ENCODE measurements around the gene CD72. TPM values are rescaled to one million over a fixed set of nuclear protein-coding genes. Genes with fewer than 3 reads are reported as not detected.
"Not testable (repeated sequence)": the region's sequence is repeated elsewhere in the genome, so short reads cannot be mapped to it uniquely, and the experiment has no call there.

Gene CD72
- polyA plus RNA-seq, 1 donor from 2014 or later = 51.9 TPM

DNA sequence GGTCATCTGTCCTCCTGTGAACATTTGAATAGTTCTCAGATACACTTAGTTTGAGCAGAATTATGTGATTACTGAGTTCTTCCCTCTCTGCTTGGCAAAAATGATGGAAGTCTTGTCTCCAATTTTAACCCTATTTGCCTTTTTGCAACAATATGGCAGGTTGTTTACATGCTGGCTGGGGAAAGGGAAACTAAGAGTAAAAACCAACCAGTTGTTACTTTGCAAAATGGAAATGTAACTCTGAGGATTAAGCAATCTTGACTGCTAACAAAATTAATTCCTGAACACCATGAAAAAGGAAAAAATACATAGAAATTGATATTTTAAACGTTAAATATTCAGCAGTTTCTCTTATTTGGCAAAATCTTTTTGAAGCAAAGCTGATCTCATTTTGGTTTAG, 21.4 kb upstream of the CD72 start:
- Mint-ChIP-seq H3K4me1 (peaks cover 44 to 73% (median 59%) of the 10 kb centered on the region in 3 donors), H3K9me3 (no peaks in the 10 kb centered on the region), H3K36me3 (peaks cover 10% of the 10 kb centered on the region), H3K27ac (peak overlapping the region in 2 of 3 donors; percentile 32 to 59), H3K4me3 (peak overlapping the region in 3 of 4 donors; percentile 14 to 66 (median 60)), H3K27me3 (no peaks in the 10 kb centered on the region)

DNA sequence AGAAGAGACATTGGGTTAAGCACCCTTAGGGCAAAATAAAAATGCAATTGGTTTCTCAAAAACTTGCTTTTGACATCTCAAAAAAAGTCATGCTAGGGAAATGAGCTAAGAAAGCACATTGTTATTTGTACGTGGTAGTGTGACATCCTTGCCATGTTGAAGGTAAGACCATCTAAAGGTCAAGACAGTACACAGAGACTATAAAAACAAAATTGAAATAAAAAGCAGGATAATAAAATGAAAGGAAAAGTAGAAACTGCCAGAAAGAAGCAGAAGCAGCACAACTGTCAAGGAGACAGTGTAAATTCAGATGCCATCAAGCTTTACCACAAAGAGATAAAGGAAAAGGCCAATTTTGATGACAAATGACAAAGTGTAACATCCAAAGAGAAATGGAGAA, 21.0 kb upstream of the CD72 start:
- H3K9me3 Mint-ChIP-seq, H3K36me3 Mint-ChIP-seq: not testable (repeated sequence)
- peak overlapping the region in 2 of 4 donors; percentile 60 to 66 for H3K4me3 Mint-ChIP-seq

DNA sequence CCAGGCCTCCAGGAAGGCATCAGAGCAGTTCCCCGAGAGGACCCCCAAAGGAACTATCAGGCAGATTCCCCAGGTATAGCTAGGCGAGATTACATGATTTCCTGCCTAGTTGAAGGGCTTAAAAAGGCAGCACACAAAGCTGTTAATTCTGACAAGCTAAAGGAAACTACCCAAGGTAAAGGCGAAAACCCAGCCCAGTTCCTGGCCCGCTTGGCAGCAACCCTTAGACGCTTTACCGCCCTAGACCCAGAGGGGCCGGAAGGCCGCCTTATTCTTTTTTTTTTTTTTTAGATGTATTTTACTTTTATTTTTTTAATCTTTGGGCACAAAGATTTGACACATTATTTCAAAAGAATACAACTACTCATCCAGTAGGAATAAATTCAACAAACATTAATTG, 20.5 kb upstream of the CD72 start:
- H3K4me3 Mint-ChIP-seq = peak overlapping the region in 2 of 4 donors; percentile 13 to 35
- not testable (repeated sequence) for H3K9me3 Mint-ChIP-seq, H3K36me3 Mint-ChIP-seq, H3K27me3 Mint-ChIP-seq
- peaks cover 45 to 71% (median 59%) of the 10 kb centered on the region in 3 donors for H3K4me1 Mint-ChIP-seq
- peak overlapping the region in 1 of 3 donors; percentile 59 for H3K27ac Mint-ChIP-seq

More for the DNA sequence above, 21.0 kb upstream of the CD72 start:
- H3K27me3 Mint-ChIP-seq = not testable (repeated sequence)
- peaks cover 45 to 72% (median 59%) of the 10 kb centered on the region in 3 donors for H3K4me1 Mint-ChIP-seq
- H3K27ac Mint-ChIP-seq = peak overlapping the region in 2 of 3 donors; percentile 32 to 59

DNA sequence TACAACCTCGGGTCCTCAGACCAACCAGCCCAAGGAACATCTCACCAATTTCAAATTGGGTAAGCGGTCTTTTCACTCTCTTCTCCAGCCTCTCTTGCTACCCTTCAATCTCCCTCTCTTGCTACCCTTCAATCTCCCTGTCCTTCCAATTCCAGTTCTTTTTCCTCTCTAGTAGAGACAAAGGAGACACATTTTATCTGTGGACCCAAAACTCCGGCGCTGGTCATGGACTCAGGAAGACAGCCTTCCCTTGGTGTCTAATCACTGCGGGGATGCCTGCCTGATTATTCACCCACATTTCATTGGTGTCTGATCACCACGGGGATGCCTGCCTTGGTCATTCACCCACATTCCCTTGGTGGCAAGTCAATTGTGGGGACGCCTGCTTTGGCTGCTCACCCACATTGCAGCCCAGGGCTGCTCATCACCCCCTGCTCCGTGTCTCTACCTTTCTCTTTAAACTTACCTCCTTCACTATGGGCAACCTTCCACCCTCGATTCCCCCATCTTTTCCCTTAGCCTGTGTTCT, 19.3 kb upstream of the CD72 start:
- peak overlapping the region in 2 of 3 donors; percentile 68 to 81 for H3K27ac Mint-ChIP-seq
- H3K4me1 Mint-ChIP-seq = peaks cover 45 to 69% (median 61%) of the 10 kb centered on the region in 3 donors
- H3K4me3 Mint-ChIP-seq = peak overlapping the region in 3 of 4 donors; percentile 19 to 74 (median 25)
- H3K27me3 Mint-ChIP-seq, H3K36me3 Mint-ChIP-seq, H3K9me3 Mint-ChIP-seq: not testable (repeated sequence)

DNA sequence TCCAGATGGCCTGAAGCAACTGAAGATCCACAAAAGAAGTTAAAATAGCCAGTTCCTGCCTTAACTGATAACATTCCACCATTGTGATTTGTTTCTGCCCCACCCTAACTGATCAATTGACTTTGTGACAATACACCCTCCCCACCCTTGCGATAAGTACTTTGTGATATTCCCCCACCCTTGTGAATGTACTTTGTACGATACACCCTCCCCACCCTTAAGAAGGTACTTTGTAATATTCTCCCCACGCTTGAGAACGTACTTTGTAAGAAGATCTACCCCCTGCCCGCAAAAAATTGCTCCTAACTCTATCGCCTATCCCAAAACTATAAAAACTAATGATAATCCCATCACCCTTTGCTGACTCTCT, 18.6 kb upstream of the CD72 start:
- H3K9me3 Mint-ChIP-seq, H3K27me3 Mint-ChIP-seq, H3K36me3 Mint-ChIP-seq: not testable (repeated sequence)
- peaks cover 44 to 65% (median 61%) of the 10 kb centered on the region in 3 donors for H3K4me1 Mint-ChIP-seq
- peak overlapping the region; percentile 74 to 81 (median 77) for H3K27ac Mint-ChIP-seq
- peak overlapping the region in 2 of 4 donors; percentile 19 to 74 for H3K4me3 Mint-ChIP-seq

DNA sequence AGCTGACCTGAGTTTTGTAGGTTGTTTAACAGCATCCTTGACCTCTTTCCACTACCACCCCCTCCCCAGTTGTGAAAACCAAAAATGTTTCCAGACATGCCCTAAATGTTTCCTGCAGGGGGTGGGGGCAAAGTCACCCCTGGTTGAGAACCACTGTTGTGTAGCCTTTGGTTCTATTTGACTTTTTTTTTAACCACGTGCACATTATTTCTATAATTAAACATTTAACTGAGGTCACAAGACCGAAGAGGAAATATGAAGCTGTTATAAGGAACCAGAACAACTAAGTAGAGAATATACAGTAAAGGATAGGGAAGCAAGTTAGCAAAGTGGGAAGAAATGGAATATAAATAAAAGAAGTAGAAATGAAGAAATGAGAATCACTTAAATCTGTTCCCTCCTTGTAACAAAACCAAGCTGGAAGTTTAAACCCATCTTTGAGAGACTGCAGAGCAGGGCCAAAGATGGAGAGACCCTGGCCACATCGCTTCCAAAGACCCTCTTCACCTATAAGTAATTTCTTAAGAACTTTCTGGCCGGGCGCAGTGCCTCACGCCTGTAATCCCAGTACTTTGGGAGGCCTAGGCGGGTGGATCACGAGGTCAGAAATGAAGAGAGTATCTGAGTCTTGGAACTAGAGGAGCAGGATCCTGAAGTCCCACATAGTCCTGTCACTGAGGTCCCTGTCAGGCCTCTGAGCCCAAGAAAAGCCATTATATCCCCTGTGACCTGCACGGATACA, 18.1 kb upstream of the CD72 start:
- H3K36me3 Mint-ChIP-seq = no peaks in the 10 kb centered on the region
- no peaks in the 10 kb centered on the region for H3K9me3 Mint-ChIP-seq
- peak overlapping the region; percentile 39 to 73 (median 66) for H3K4me3 Mint-ChIP-seq
- peak overlapping the region; percentile 74 to 81 (median 77) for H3K27ac Mint-ChIP-seq
- peaks cover 41 to 60% (median 57%) of the 10 kb centered on the region in 3 donors for H3K4me1 Mint-ChIP-seq
- H3K27me3 Mint-ChIP-seq = no peaks in the 10 kb centered on the region

DNA sequence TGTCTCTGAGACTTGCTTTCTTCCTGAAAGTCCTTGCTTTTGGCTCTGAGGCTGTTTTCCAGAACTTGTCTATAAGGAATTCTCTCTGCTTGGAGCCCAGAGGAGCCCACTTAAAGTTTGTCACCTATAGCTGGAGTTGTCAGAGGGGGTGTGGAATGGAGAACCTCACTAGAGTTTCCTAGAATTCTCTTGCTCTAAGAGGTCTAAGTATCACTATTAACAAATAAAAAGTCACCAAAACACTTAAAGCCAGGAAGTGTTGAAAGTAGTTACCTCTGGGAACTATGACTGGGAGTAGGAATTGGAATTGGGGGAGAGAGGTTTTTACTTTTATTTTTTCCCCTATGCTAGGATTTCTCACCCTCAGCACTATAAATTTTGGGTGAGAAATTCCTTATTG, 17.5 kb upstream of the CD72 start:
- H3K27me3 Mint-ChIP-seq = no peaks in the 10 kb centered on the region
- no peaks in the 10 kb centered on the region for H3K9me3 Mint-ChIP-seq
- peaks cover 37 to 57% (median 53%) of the 10 kb centered on the region in 3 donors for H3K4me1 Mint-ChIP-seq
- H3K4me3 Mint-ChIP-seq = peak overlapping the region in 3 of 4 donors; percentile 63 to 85 (median 73)
- H3K27ac Mint-ChIP-seq = peak overlapping the region; percentile 74 to 81 (median 77)
- no peaks in the 10 kb centered on the region for H3K36me3 Mint-ChIP-seq

DNA sequence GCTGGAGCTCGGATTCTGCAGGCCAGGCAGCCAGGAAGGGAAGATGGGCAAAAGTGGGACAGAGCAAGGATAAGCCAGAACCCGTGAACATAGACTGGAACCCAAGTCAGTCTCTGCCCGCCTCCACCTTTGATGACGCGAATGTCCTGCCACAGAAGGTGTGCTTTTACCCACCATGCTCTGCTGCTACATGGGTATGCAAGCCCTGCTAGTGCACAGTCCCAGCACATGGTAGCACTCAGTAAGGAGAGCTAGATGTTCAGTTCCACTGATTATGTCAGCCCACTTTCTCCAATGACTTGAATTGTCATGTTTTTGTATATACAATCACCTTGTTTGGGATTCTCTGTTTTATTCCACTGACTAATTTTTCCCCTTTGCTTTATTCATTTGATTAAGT, 11.4 kb upstream of the CD72 start:
- Mint-ChIP-seq H3K36me3 (no peaks in the 10 kb centered on the region), H3K4me1 (peaks cover 8 to 19% (median 13%) of the 10 kb centered on the region in 3 donors), H3K9me3 (no peaks in the 10 kb centered on the region), H3K4me3 (no peak overlapping the region), H3K27ac (no peak overlapping the region), H3K27me3 (no peaks in the 10 kb centered on the region)

DNA sequence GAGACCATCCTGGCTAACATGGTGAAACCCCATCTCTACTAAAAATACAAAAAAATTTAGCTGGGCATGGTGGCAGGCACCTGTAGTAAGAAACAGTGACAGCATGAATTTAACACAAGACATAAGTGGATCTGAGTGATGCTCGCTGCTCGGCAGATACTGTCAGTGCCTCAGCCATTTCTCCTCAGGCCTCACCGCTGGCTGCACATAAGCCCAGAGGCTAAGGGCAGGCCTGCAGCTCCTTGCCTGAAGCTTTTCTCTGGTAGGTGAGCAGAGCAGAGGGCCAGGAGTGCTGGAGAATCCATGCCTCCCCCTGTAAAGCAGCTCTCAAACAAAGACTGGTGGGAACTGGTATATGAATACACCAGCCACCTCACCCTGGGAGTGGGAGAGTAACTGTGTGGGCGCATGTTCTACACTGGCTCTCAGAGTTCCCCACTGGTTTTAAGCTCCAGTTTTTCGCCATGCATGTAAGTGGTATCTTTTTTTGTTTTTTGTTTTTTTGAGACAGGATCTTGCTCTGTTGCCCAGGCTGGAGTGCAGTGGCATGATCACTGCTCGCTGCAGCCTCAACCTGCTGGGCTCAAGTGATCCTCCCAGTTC, 10.3 kb upstream of the CD72 start:
- H3K9me3 Mint-ChIP-seq = no peaks in the 10 kb centered on the region
- no peak overlapping the region for H3K27ac Mint-ChIP-seq
- H3K4me3 Mint-ChIP-seq = no peak overlapping the region
- no peaks in the 10 kb centered on the region for H3K27me3 Mint-ChIP-seq
- peaks cover 5 to 15% (median 11%) of the 10 kb centered on the region in 3 donors for H3K4me1 Mint-ChIP-seq
- no peaks in the 10 kb centered on the region for H3K36me3 Mint-ChIP-seq

DNA sequence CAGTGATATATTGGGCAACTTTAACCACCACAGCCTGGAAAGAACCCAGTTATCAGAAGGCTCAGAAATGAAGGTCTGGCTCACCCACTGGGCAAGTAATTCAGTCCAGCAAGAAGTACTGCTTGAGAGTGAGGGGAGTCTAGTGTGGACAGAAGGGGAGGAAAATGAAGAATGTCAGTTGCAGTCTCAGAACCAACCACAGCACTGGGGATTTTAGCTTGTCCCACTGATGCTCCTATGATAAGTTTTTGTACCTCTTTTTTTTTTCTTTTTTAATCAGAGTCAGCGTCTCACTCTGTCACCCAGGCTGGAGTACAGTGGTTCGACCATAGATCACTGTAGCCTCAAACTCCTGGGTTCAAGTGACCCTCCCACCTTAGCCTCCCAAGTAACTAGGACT, 9.4 kb upstream of the CD72 start:
- H3K4me3 Mint-ChIP-seq = peak overlapping the region in 1 of 4 donors; percentile 41
- no peaks in the 10 kb centered on the region for H3K36me3 Mint-ChIP-seq
- no peak overlapping the region for H3K27ac Mint-ChIP-seq
- peaks cover 4 to 11% (median 11%) of the 10 kb centered on the region in 3 donors for H3K4me1 Mint-ChIP-seq
- H3K9me3 Mint-ChIP-seq = no peaks in the 10 kb centered on the region
- H3K27me3 Mint-ChIP-seq = no peaks in the 10 kb centered on the region

DNA sequence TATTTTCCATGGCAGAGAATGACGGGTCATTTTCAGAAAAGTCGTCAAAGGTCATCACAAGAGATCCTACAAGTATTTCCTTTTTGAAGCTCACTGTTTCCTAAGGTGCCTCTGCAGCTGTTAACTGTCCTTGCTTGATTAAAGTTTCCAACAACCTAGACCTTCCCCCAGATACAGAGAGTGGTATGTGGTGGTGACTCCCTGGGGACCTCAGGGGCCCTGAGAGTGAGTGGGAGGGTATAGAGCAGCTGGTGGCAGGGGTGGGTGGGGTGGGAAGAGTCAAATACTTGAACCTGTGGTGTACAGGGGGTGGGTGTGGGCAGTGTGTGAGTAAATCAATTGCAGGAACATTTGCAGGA, 1.6 kb upstream of the CD72 start:
- H3K4me1 Mint-ChIP-seq = peaks cover 33 to 54% (median 36%) of the 10 kb centered on the region in 3 donors
- no peaks in the 10 kb centered on the region for H3K9me3 Mint-ChIP-seq
- H3K27me3 Mint-ChIP-seq = peaks cover 3% of the 10 kb centered on the region
- H3K36me3 Mint-ChIP-seq = peaks cover 2% of the 10 kb centered on the region
- H3K4me3 Mint-ChIP-seq = peak overlapping the region; percentile 72 to 97 (median 86)
- peak overlapping the region; percentile 47 to 98 (median 96) for H3K27ac Mint-ChIP-seq

DNA sequence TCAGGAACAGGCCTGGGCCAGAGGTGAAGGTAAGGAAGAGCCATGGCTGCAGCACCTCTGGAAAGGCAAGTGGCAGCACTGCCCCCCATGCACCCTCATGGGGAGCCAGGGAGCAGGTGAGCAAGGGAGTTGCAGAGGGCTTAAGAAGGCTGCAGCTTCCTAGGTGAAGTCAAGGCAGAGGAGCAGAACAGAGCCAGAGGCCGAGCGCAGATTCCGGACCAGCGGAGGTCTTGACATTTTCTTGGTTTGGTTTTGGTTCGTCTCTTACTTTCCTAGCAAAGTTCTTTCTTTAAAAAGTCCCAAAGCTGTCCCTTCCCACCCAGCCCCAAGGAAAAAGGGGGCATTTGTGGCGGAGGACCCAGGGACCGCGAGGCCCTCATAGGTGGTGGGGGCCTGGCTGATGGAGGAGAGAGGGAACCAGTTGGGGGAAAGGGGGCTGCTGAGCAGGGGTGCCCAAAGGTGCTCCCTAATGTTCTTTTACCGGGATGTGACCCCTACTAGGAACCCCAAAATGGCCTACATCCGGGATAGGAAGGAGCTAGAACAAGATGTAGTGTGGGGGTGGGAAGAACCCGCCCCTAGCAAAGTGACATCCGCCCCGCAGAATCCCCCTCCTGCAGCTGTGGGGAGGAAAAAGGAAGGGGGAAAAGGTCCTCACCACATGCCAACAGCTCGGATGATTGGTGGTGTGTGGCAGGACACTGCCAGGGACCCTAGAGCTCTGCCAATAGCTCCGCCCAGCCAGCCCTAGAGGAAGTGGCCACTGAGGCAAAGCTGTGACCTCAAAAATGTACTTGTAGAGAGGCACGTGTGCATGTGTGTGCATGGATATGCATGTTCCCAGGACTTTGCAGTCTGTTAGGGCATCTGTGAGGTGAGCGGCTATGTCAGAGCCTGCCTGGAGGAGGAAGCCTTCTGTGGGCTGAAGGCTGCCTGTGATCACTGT, 914 bp upstream of the CD72 start:
- peaks cover 36 to 54% (median 36%) of the 10 kb centered on the region in 3 donors for H3K4me1 Mint-ChIP-seq
- peaks cover 3% of the 10 kb centered on the region for H3K27me3 Mint-ChIP-seq
- peaks cover 2% of the 10 kb centered on the region for H3K36me3 Mint-ChIP-seq

DNA sequence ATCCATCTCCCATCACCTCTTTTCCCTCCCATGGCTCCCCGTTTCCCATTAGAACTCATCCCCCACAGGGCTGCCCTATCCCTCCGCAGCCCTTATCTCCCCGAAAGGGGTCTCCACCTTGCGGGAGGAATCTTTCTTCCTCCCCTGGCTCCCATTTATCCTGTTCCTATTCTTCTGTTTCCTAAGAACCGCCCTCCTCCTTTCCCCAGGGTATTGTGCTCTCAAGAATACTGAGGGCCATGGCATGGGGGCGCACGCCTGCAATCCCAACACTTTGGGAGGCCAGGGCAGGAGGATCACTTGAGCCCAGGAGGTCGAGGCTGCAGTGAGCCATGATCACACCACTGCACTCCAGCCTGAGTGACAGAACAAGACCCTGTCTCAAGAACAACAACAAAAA, 665 bp downstream of the CD72 start:
- Mint-ChIP-seq H3K9me3 (no peaks in the 10 kb centered on the region), H3K27me3 (peaks cover 3% of the 10 kb centered on the region), H3K4me1 (peaks cover 37 to 54% (median 39%) of the 10 kb centered on the region in 3 donors), H3K27ac (peak overlapping the region; percentile 47 to 98 (median 96)), H3K36me3 (peaks cover 2% of the 10 kb centered on the region), H3K4me3 (peak overlapping the region; percentile 72 to 97 (median 86))

More for the DNA sequence above, 914 bp upstream of the CD72 start:
- peak overlapping the region; percentile 47 to 98 (median 96) for H3K27ac Mint-ChIP-seq
- peak overlapping the region; percentile 72 to 97 (median 86) for H3K4me3 Mint-ChIP-seq
- H3K9me3 Mint-ChIP-seq = no peaks in the 10 kb centered on the region

DNA sequence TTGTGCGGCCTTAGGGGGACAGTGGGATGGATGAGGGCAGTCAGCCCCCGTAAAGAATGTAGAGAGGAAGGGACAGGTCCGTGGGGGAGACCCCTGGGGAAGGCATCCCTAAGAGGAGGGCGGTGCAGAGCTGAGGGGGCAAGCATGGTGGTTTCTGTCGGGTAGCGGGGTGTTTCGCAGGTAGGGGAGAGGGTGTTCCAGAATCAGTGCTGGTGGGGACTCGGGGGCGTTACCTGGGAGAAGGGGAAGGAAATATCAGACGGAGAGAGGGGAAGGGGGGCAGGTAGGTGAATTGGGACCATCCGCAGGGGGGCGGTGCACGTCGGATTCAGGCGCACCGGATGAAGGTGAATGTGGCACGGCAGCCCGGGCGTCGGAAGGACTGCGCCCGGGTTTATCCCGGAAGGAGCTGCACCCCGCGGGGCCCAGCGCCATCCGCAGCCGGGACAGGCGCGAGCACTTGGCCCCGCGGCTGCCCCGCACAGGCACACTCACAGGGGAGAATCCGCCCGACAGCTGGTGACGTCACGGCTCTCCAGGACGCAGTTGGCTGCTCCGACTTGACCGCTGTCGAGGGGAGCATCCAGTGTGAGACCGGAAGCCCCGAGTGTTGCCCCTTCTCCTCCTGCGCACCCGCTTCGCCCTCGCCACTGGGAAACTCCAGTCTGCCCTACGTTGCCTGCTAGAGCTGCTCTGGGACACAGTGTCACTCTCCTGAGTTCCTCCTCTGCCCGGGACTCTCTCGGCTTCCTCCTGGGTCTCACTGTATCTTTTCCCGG, 1.3 kb downstream of the CD72 start:
- peaks cover 36 to 54% (median 39%) of the 10 kb centered on the region in 3 donors for H3K4me1 Mint-ChIP-seq
- H3K9me3 Mint-ChIP-seq = no peaks in the 10 kb centered on the region
- H3K36me3 Mint-ChIP-seq = peaks cover 2% of the 10 kb centered on the region
- H3K4me3 Mint-ChIP-seq = peak overlapping the region; percentile 72 to 97 (median 86)
- peak overlapping the region; percentile 47 to 98 (median 96) for H3K27ac Mint-ChIP-seq
- peaks cover 3% of the 10 kb centered on the region for H3K27me3 Mint-ChIP-seq
